NCI-H748 (cell line): Measurements from ENCODE around the gene PRKAG3.

Source experiments
- DNase-seq: peaks from one replicate; lab custom pipeline; 2025; ENCODE audit not compliant: unreplicated experiment; lab: John Stamatoyannopoulos, UW

The PRKAG3 gene

GRCh38 chr2:218815649-218816048 lies 16.0 kb downstream of the PRKAG3 start:
- no peak for DNase-seq

GRCh38 chr2:218815244-218815637 lies 16.4 kb downstream of the PRKAG3 start:
- DNase-seq: no peak

GRCh38 chr2:218814540-218815243 lies 16.9 kb downstream of the PRKAG3 start:
- DNase-seq: no peak

- DNase-seq: no peak
These were observed 17.7 kb downstream of the PRKAG3 start for GRCh38 chr2:218813771-218814460.

- DNase-seq: no peak
These were observed 18.7 kb downstream of the PRKAG3 start for GRCh38 chr2:218812861-218813260.

GRCh38 chr2:218812096-218812815 lies 19.3 kb downstream of the PRKAG3 start:
- DNase-seq: no peak

GRCh38 chr2:218811382-218811781 lies 20.2 kb downstream of the PRKAG3 start:
- DNase-seq: no peak

- DNase-seq: no peak
These were observed 21.3 kb downstream of the PRKAG3 start for GRCh38 chr2:218810256-218810655.

- no peak for DNase-seq
These were observed 22.1 kb downstream of the PRKAG3 start for GRCh38 chr2:218809515-218809914.

- no peak for DNase-seq
These were observed 24.0 kb downstream of the PRKAG3 start for GRCh38 chr2:218807626-218808025.

- DNase-seq: no peak
These were observed 25.1 kb downstream of the PRKAG3 start for GRCh38 chr2:218806346-218806978.

GRCh38 chr2:218805627-218806026 lies 26.0 kb downstream of the PRKAG3 start:
- DNase-seq: no peak

GRCh38 chr2:218804817-218805216 lies 26.8 kb downstream of the PRKAG3 start:
- no peak for DNase-seq

- no peak for DNase-seq
These were observed 29.1 kb downstream of the PRKAG3 start for GRCh38 chr2:218802386-218802994.

- DNase-seq: no peak
These were observed 31.6 kb downstream of the PRKAG3 start for GRCh38 chr2:218799990-218800389.

- DNase-seq: no peak
These were observed 32.7 kb downstream of the PRKAG3 start for GRCh38 chr2:218798767-218799504.

GRCh38 chr2:218796691-218797090 lies 34.9 kb downstream of the PRKAG3 start:
- no peak for DNase-seq

GRCh38 chr2:218792433-218792832 lies 39.2 kb downstream of the PRKAG3 start:
- DNase-seq: no peak

GRCh38 chr2:218788529-218789255 lies 42.9 kb downstream of the PRKAG3 start:
- DNase-seq: no peak

GRCh38 chr2:218786133-218786532 lies 45.5 kb downstream of the PRKAG3 start:
- DNase-seq: no peak
